NCI-H1694 treated with DMSO at 0.1 percent for 48 hours (cell line): ENCODE results near the gene ISM1.
"Not testable (repeated sequence)": the region's sequence is repeated elsewhere in the genome, so short reads cannot be mapped to it uniquely, and the experiment has no call there.

ENCODE experiments used
- DNase-seq: peaks from one replicate; lab custom pipeline; 2025; lab: John Stamatoyannopoulos, UW

ISM1 gene

GRCh38 chr20:13221673-13222318 lies 722 bp downstream of the ISM1 start:
- peak; percentile 6 for DNase-seq

GRCh38 chr20:13222319-13222716 lies 1.2 kb downstream of the ISM1 start:
- no peak for DNase-seq

DNA sequence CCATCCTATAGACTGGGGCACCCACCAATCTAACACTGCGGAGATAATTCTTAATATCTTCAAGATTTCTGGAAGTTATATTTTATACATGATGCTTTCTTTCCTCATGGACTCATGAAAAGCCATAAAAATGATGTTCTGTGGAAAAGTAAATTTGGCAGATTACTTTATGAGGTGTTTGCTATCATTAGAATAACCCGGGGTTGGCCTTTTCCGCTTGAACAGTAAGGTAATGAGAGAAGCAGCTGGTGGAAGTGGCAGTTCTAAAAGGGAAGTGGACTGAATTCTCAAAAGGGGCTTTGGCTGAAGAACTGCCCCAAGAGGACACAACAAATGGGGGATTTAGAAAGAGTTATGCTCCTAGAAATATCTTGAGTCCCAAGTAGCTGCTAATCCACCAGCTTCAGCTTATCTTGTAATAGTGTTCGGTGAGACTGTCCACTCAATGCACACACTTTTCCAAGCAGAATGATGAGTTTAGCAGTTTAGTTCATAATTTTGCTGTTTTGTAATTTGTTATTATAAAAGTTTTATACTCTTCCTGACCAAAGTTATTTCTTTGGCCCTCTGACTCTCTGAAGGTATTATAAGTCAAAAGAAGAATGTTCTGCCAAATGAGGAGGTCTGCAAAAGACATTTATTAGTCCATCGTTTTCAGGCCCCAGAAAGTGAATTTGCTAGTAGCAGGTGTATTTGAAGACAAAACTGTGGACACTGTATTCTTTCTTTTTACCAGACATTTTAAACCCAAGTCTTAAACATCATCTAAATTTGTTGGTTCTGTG lies 2.9 kb downstream of the ISM1 start:
- DNase-seq, result no peak

DNA sequence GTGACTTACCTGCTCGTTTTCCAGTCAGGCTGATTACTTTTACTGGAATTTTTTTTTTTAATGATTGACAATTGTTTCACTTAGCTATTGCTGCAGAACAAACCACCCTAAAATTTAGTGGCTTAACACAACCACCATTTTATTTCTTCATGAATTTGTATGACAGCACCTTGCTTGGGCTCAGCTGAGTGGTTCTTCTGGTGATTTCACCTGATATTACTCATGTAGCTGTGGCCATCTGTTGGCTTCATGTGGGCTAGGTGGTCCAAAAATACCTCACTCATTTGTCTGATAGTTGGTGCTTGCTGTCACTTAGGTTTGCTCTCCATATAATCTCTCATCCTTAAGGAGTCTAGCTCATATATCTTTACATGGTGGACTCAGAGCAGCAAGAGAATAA lies 5.3 kb downstream of the ISM1 start:
- DNase-seq, result no peak

- no peak for DNase-seq
Measured at GRCh38 chr20:13228771-13229170, 7.7 kb downstream of the ISM1 start.

DNA sequence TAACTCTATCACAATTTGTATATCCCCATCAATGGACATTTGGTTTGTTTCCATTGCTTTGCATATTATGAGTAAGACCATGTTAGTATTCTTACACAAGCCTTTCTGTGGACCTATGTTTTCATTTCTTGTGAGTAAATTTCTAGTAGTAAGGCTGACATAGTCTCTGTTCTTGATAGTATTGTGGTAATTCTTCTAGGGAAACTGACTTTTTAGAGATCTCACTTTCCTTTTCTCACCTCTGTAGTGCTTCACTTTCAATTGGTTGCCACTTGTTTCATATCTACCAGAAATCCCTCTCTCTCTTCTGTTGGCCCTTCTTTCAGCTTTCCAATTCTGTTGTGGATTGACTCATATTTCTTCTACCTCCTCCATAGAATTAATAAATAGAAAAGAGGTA lies 8.5 kb downstream of the ISM1 start:
- no peak for DNase-seq

DNA sequence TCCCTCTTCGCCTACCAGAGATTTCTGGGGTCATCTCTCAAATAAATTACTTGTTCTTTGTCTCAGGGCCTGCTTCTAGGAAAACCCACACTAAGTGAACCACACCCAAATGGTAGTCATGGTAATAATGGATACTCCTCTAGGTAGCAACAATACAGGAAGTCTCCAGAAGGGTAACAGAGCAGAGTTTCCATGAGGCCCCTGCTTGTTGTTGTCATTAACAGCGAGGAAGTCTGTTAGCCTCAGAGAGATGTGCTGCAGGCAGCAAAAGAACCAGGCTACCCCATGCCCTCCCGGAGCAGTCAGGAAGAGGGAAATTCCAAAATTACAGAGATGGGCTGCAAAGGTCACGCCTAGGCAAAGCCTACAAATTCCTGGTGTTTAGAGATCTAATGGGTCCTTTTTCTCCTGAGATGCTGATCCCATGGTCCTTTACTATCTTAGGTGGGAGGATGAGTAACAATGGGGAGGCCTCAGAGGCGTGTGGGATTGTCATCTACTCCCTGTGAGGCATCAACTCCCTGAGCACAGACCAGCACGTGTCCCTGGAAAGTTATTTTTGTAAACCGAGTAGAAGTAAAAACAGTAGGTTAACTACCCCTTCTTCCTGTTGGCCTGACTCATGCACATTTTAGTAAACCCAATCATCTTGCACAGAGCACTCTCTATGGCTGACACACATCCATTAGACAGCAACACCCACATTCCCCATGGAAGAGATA lies 10.1 kb downstream of the ISM1 start:
- no peak for DNase-seq

DNA sequence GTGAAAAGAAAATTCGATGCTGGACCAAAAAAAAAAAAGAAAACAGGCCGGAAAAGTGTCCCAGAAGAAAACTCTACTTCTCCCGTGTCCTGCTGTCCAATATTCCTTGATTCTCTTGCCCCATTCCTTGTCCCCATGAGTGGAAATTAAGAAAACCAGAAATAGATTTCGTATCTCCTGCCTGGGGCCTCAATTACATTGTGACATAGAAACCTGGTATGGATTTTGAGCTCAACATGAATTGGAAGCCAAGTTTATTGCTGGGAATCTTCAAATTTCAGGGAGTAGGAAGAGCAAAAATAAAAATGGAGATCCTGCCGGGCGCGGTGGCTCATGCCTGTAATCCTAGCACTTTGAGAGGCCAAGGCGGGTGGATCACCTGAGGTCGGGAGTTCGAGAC lies 11.9 kb downstream of the ISM1 start:
- no peak for DNase-seq

DNA sequence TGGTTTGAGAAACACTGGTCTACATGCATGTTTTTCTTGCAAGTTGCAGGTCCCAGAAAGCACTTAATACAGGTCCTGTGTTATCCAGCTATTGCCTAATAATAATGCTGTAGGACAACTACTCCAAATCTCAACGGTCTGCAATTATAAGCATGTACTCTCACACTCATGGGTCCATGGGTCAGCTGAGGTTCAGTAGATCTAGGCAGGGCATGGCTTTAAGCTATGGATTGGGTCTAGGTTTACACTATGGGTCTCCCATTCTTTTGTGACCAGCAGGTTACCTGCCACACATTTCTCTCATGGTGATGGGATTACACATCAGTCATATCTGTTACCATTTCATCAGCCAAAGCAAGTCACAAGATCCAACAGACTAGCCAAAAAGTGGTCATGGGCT lies 13.9 kb downstream of the ISM1 start:
- DNase-seq, result no peak

DNA sequence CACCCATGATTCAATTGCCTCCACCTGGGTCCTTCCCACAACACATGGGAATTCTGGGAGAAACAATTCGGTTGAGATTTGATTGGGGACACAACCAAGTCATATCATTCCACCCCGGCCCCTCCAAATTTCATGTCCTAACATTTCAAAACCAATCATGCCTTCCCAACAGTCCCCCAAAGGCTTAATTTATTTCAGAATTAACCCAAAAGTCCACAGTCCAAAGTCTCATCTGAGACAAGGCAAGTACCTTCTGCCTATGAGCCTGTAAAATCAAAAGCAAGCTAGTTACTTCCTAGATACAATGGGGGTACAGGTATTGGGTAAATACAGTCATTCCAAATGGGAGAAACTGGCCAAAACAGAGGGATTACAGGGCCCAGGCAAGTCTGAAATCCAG lies 15.3 kb downstream of the ISM1 start:
- DNase-seq, result not testable (repeated sequence)

DNA sequence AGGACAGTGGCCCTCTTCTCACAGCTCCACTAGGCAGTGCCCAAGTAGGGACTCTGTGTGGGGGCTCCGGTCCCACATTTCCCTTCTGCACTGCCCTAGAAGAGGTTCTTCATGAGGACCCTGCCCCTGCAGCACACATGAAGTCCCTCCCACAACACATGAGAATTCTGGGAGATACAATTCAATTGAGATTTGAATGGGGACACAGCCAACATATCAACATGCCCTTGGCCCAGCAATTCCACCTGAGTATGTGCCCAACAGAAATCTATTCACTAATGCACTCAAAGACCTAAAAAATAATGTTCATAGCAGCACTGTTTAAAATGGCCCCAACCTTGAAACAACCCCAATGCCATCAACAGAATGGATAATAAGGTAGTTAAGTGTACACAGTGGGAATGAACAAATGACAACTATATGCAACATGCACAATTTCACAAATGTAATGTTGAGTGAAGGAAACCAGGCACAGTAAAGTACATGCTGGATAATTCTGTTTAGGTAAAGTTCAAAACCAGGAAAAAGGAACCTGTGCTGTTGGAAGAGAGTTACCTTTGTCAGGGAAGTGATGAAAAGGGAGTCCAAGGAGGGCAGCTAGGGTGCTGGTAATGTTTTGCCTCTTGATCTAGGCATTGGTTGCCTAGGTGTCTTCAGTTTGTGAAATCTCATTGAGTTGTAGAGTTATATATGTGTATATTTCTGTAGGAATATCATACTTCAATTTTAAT lies 16.1 kb downstream of the ISM1 start:
- no peak for DNase-seq

GRCh38 chr20:13238001-13238653 lies 17.1 kb downstream of the ISM1 start:
- no peak for DNase-seq

- DNase-seq, result no peak
Measured at GRCh38 chr20:13243826-13244376, 22.8 kb downstream of the ISM1 start.

DNA sequence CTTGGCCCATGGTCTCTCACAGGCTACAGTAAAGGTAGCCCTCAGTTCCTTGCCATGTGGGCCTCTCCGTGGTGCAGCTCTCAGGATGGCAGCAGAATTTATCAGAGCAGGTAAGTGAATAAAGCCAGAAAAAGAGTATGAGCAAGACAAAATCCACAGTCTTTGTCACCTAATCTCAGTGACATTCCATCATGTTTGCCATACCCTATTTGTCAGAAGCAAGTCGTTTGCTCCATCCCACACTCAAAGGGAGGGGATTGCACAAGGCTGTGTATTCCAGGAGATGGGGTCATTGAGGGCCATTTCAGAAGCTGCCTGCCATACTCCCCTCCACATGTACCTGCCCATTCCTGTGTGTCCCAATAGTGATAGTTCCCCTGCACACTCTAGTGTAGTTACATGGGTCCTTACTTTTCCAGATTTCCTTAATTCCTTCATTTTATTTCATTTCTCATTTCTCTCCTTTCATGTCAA lies 24.2 kb downstream of the ISM1 start:
- no peak for DNase-seq

- DNase-seq, result no peak
Measured at GRCh38 chr20:13249118-13249797, 28.2 kb downstream of the ISM1 start.

- DNase-seq, result no peak
Measured at GRCh38 chr20:13249798-13250170, 28.7 kb downstream of the ISM1 start.

- DNase-seq, result no peak
Measured at GRCh38 chr20:13250251-13250650, 29.2 kb downstream of the ISM1 start.

DNA sequence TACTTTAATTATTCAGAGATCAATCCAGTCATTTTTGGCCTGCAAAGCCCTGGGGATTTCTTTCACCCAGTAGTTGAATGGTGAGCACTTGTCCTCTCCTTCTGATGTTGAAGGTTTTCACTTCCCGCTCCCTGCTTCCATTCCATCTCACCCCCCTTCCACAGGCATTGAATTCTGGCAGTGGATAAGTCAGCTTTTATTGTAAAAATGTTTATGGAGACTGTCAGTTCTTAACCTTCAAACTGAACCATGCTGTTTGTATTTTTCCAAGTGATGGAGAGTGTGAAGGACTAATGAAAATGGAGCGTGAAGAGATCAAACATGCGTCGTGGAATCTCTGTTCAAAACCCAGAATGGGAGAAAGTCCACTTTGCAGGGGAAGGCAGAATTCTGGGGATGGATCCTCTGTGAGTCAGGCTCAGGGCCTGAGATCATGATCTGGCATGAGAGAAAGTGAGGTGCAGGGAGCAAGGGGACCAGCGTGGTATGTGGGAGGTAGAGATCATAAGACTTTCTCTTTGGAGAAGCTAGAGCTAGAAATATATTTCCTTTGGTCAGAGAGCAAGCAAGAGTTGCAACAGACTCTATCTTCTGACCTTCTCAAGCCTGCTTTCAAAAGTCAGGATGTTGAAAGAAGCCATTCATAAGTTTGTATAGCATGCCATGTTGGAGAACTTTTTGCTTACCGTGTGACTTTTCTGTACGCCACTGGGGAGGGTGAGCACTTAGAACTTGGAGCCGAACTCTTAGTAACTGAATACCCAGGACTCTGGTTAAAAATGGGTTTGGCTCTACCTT lies 30.2 kb downstream of the ISM1 start:
- no peak for DNase-seq

DNA sequence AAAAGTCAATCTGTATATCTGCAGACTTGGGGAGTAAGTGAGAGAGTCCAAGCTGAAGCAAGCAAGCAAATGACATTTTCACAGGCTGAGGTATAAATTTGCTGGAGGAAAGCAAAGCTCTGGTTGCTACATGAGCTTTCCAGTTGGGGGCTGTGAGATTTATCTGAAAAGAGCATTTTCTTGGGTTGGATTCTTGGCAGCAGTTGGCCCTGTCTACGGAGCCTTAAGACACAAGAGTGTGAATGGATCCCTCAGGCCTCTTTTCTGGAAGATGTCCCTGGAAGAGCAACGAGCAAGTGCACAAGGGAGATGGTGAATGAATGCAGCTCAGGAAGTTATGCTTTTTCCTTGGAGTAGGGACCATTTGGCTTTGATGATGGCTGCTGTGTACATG lies 30.8 kb downstream of the ISM1 start:
- DNase-seq, result no peak

DNA sequence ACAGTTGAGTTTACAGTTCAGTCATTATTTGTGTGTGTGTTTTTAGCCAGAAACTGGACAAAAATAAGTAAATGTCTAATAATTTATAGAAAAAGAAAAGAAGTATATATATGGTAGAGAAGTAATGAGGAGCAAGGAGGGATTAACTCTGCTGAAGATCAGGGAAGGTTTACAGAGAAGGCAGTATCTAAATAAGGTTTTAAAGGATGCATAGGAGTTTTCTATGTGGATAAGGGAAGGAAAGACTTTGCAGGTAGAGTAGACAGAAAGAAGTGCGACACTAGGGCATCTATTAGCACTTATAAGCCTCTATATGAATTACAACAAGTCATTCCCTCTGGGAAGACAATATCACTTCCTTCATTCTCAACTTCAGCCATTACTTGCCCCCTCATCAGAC lies 34.3 kb downstream of the ISM1 start:
- DNase-seq, result no peak
